Neutrophil (primary cell): Measurements from ENCODE around the gene GBP3.
"Not testable (repeated sequence)": the region's sequence is repeated elsewhere in the genome, so short reads cannot be mapped to it uniquely, and the experiment has no call there.

Source experiments
- H3K27ac ChIP-seq: fragments of 200-600 bp; sonication (generic); 2 replicates; pipeline ENCODE4 v1.5.1; 2016; ENCODE audit warnings: mild to moderate bottlenecking, moderate library complexity
- H3K27me3 ChIP-seq: fragments of 200-600 bp; sonication (generic); 2 replicates; pipeline ENCODE4 v1.6.0; 2016; ENCODE audit warnings: mild to moderate bottlenecking
- H3K36me3 ChIP-seq: fragments of 200-600 bp; sonication (generic); 2 replicates; pipeline ENCODE4 v1.5.1; 2017
- H3K4me1 ChIP-seq, 2 experiments: fragments of 200-600 bp in 1 of 2; sonication (generic) in 1 of 2; 1 replicate in 1 of 2; 2 replicates in 1 of 2; pipeline versions ENCODE4 v1.5.1 to v1.6.1; 2013 to 2016; ENCODE audit warnings: low read depth in 1 of 2, low read length in 1 of 2, mild to moderate bottlenecking in 1 of 2, moderate library complexity in 1 of 2; ENCODE audit not compliant: control insufficient read depth in 1 of 2, insufficient read depth in 1 of 2
- H3K4me3 ChIP-seq, 2 experiments: fragments of 200-600 bp in 1 of 2; sonication (generic) in 1 of 2; 1 replicate in 1 of 2; 2 replicates in 1 of 2; pipeline ENCODE4 v1.5.1; 2013 to 2016; ENCODE audit warnings: low read depth in 1 of 2, low read length in 1 of 2, mild to moderate bottlenecking in 1 of 2, moderate library complexity in 1 of 2
- H3K9me3 ChIP-seq: fragments of 200-600 bp; sonication (generic); 2 replicates; pipeline ENCODE4 v1.5.1; 2016
- TF ChIP-seq, protein P1 (sequence below): fragments of 200-600 bp; sonication (generic); IDR thresholded peaks from 2 replicates; pipeline ENCODE4 v1.5.1; 2016; ENCODE audit warnings: antibody characterized with exemption

GBP3 gene

DNA sequence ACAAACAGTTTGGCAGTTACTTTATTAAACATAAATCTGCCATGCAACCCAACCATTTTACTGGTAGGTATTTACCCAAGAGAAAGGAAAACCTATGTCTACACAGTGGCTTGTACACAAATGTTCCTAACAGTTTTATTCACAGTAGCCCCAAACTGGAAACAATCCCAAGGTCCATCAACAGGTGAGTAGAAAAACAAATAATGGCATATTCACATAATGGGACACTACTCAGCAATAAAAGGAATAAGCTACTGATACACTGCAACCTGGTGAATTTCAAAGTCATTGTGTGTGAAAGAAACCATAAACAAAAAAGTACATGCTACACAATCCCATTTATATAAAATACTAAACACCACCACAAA, 42.9 kb downstream of the GBP3 start:
- H3K36me3 ChIP-seq, result peaks cover 13% of the 10 kb centered on the region
- no peaks in the 10 kb centered on the region for H3K9me3 ChIP-seq
- no peaks in the 10 kb centered on the region for H3K27me3 ChIP-seq
- H3K27ac ChIP-seq, result no peak overlapping the region
- H3K4me1 ChIP-seq, result peaks cover 19 to 26% of the 10 kb centered on the region in 2 experiments
- H3K4me3 ChIP-seq, result no peak overlapping the region
- TF ChIP-seq, protein P1, sequence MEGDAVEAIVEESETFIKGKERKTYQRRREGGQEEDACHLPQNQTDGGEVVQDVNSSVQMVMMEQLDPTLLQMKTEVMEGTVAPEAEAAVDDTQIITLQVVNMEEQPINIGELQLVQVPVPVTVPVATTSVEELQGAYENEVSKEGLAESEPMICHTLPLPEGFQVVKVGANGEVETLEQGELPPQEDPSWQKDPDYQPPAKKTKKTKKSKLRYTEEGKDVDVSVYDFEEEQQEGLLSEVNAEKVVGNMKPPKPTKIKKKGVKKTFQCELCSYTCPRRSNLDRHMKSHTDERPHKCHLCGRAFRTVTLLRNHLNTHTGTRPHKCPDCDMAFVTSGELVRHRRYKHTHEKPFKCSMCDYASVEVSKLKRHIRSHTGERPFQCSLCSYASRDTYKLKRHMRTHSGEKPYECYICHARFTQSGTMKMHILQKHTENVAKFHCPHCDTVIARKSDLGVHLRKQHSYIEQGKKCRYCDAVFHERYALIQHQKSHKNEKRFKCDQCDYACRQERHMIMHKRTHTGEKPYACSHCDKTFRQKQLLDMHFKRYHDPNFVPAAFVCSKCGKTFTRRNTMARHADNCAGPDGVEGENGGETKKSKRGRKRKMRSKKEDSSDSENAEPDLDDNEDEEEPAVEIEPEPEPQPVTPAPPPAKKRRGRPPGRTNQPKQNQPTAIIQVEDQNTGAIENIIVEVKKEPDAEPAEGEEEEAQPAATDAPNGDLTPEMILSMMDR, result no peak

DNA sequence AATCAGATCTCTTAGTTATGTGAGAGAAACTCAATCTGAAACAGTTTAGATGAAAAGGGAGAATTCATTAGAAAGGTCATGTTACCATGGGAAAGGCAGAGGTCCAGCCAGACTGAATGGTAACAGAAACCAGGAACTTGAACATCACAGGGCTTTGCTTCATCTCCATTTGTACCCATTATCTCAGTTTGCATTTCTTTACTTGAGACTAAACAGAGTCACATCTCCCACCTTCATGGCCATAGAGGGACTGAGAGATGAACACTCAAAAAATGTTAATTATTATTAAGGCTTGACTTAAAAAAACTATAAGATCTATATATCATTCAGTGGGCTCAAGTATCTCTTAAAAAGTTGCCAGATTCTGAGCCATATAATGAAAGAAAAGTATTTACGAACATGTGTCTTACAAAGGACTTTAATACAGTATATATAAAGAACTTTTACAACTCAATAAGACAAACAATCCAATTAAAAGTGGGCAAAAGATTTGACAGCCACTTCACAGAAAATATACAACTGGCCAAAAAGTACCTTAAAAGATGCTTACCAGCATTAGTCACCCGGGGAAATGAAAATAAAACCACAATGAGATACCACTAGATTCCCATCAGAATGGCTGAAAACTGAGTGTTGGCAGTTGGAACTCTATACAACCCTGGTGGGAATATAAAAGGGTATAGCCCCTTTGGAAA, 43.5 kb downstream of the GBP3 start:
- H3K36me3 ChIP-seq, result peaks cover 13% of the 10 kb centered on the region
- H3K9me3 ChIP-seq, result no peaks in the 10 kb centered on the region
- no peak overlapping the region for H3K27ac ChIP-seq
- no peak overlapping the region for H3K4me3 ChIP-seq
- TF ChIP-seq, protein P1, result no peak
- H3K4me1 ChIP-seq, result peaks cover 18 to 24% of the 10 kb centered on the region in 2 experiments
- H3K27me3 ChIP-seq, result no peaks in the 10 kb centered on the region

DNA sequence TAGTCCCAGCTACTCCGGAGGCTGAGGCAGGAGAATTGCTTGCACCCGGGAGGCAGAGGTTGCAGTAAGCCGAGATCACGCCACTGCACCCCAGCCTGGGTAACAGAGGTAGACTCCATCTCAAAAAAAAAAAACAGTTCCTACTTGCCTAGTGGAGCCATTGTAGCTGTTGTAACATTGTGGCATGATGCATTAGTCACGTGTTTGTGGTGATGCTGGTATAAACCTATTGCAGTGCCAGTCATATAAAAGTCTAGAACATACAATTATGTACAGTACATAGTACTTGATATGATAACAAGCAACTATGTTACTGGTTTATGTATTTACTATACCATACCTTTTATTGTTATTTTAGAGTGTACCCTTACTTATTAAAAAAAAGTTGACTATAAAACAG, 46.4 kb downstream of the GBP3 start:
- Histone ChIP-seq H3K9me3 (no peaks in the 10 kb centered on the region), H3K4me1 (peaks cover 4 to 8% of the 10 kb centered on the region in 2 experiments), H3K27ac (no peak overlapping the region), H3K36me3 (peaks cover 5% of the 10 kb centered on the region), H3K27me3 (no peaks in the 10 kb centered on the region), H3K4me3 (no peak overlapping the region)
- TF ChIP-seq, protein P1, result no peak

DNA sequence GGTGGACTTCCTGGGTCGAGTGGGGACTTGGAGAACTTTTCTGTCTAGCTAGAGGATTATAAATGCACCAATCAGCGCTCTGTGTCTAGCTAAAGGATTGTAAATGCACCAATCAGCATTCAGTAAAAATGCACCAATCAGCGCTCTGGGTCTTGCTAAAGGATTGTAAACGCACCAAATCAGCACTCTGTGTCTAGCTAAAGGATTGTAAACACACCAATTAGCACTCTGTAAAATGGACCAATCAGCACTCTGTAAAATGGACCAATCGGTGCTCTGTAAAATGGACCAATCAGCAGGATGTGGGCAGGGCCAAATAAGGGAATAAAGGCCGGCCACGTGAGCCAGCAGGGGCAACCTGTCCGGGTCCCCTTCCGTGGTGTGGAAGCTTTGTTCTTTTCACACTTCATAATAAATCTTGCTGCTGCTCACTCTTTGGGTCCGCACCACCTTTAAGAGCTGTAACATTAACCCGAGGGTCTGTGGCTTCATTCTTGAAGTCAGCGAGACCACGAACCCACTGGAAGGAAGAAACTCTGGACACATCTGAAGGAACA, 48.0 kb downstream of the GBP3 start:
- not testable (repeated sequence) for H3K36me3 ChIP-seq, H3K4me3 ChIP-seq, H3K4me1 ChIP-seq, H3K9me3 ChIP-seq, H3K27me3 ChIP-seq, H3K27ac ChIP-seq

DNA sequence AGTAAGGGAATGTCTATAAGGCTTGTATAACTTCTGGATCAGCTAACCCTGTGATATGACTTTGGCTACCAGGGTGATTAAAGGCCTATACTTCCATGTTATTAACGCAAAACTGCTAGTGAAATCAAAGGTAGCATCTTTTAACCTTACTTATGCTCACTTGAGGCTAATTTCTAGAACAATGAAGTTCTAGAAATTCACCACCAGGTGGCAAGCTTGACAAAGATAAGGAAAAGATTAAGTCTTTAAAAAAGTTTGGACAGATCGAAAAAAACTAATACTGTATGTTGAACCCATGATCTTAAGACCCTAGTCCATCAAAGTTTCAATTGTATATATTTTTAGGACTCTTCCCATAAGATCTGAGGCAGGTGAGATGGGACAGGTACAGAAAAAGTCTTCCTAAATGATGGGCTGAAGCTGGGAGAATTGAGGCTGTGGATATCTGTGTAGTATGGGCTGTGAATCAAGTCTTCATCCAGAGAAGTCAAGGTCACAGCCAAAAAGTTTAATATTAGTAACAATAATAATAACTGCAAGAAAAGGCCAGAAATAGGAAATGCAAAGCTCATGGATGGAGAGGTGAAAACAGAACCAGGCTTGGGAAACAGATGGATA, 49.0 kb downstream of the GBP3 start:
- no peak overlapping the region for H3K4me3 ChIP-seq
- no peak overlapping the region for H3K27ac ChIP-seq
- H3K9me3 ChIP-seq, result no peaks in the 10 kb centered on the region
- H3K4me1 ChIP-seq, result no peaks in the 10 kb centered on the region
- H3K36me3 ChIP-seq, result peaks cover 5% of the 10 kb centered on the region
- H3K27me3 ChIP-seq, result no peaks in the 10 kb centered on the region
- TF ChIP-seq, protein P1, result peak; percentile 9

DNA sequence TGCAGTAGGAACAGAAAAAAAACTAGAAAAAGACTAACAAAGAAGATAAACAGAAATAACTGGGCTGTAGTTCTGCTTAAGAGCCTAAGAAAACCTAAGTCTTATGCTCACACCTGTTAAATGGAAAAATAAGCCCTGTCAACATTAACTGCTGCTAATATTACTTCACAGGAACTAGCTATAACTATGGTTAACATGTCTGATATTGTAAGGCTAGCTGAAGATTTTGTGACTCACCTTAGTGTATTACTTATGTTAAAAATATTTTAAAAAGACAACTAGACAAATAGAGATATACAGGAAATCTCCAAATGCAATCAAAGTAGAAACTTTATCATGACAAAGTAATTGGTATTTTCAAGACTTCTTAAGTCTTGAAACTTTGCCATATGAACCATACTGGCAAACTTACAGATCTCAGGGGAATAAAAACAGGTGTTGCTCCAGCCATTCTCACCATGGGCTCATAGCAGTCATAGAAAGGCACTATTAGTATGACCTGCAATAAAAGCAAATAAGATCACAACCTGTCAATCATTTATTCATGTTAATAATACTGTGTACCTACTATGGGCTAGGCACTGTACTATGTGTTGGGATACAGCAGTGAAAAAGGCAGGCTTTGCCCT, 60.9 kb downstream of the GBP3 start:
- Histone ChIP-seq H3K4me3 (no peak overlapping the region), H3K9me3 (no peaks in the 10 kb centered on the region), H3K27ac (no peak overlapping the region), H3K4me1 (no peaks in the 10 kb centered on the region), H3K36me3 (peaks cover 93% of the 10 kb centered on the region), H3K27me3 (no peaks in the 10 kb centered on the region)
- TF ChIP-seq, protein P1, result no peak
